Astrocyte (in vitro differentiated cells and primary cell): ENCODE measurements around the gene ERAP2.

Experiments used
- CTCF ChIP-seq: IDR thresholded peaks from 2 replicates; pipeline ENCODE4 v1.5.1; 2011; ENCODE audit warnings: low read depth, mild to moderate bottlenecking, inconsistent platforms, low read length, moderate library complexity; ENCODE audit not compliant: insufficient read depth
- EZH2 ChIP-seq: IDR thresholded peaks from 2 replicates; pipeline ENCODE4 v1.6.1; 2012; ENCODE audit warnings: mild to moderate bottlenecking, low read length, inconsistent platforms; ENCODE audit not compliant: insufficient read depth

- TF ChIP-seq EZH2, result no peak
- TF ChIP-seq CTCF, result no peak
Observed at GRCh38 chr5:96963267-96963666, 87.0 kb downstream of the ERAP2 start.
